BJ (cell line): ENCODE results near the gene CADM2. TPM values are rescaled to one million over a fixed set of nuclear protein-coding genes. Genes with fewer than 3 reads are reported as not detected.
A peak's percentile ranks its signal among the peaks of the same experiment; 100 is the strongest.

Experiments used
- CTCF ChIA-PET: fragments of 350-600 bp; formaldehyde crosslinking; extraction: SDS; loops from one replicate; lab custom pipeline; 2021; ENCODE audit warnings: antibody characterized with exemption, inconsistent platforms; lab: Yijun Ruan, JAX
- POLR2A ChIA-PET: fragments of 300-600 bp; sonication (Branson Sonifier 250); formaldehyde crosslinking; extraction: SDS; loops from one replicate; lab custom pipeline; 2021; ENCODE audit warnings: antibody characterized with exemption; lab: Charles Lee
- DNase-seq: peaks from one replicate; pipeline ENCODE4 v3.0.0-alpha.2; 2011; ENCODE audit warnings: low read depth
- H3K27me3 ChIP-seq: 2 replicates; pipeline ENCODE4 v1.6.0; 2011; ENCODE audit warnings: low read length; ENCODE audit not compliant: control insufficient read depth, insufficient read depth
- H3K36me3 ChIP-seq: 2 replicates; pipeline ENCODE4 v1.5.1; 2011; ENCODE audit warnings: low read length; ENCODE audit not compliant: control insufficient read depth, insufficient read depth
- H3K4me3 ChIP-seq: 2 replicates; pipeline ENCODE4 v1.5.1; 2011; ENCODE audit warnings: low read depth, mild to moderate bottlenecking, control low read depth, low read length
- CTCF ChIP-seq: IDR thresholded peaks from 2 replicates; pipeline ENCODE4 v1.5.1; 2011; ENCODE audit warnings: low read depth, mild to moderate bottlenecking, control low read depth, inconsistent platforms, low read length, moderate library complexity; ENCODE audit not compliant: insufficient read depth
- polyA plus RNA-seq: library from polyadenylated mRNA; depleted of rRNA; stranded (reverse); fragments of >200 nt; gene quantifications from 2 replicates; pipeline ENCODE4 v1.2.3, GENCODE V29; 2011

The CADM2 gene
- polyA plus RNA-seq, 1 experiment, result not detected

- Histone ChIP-seq H3K4me3 (no peak overlapping the region), H3K36me3 (no peaks in the 10 kb centered on the region), H3K27me3 (no peaks in the 10 kb centered on the region)
- CTCF ChIA-PET, result no interaction called here
- DNase-seq, result no peak
- no peak for TF ChIP-seq CTCF
- POLR2A ChIA-PET, result no interaction called here
These were observed 396.8 kb downstream of the CADM2 start for GRCh38 chr3:85355572-85355971.

GRCh38 chr3:85360742-85361387, 402.1 kb downstream of the CADM2 start:
- ChIA-PET CTCF (no interaction called here), POLR2A (no interaction called here)
- 0 out of 2 replicates have a peak, but pooled peaks have one; percentile 24 for TF ChIP-seq CTCF
- no peak for DNase-seq
- H3K36me3 ChIP-seq, result no peaks in the 10 kb centered on the region
- no peaks in the 10 kb centered on the region for H3K27me3 ChIP-seq
- no peak overlapping the region for H3K4me3 ChIP-seq

GRCh38 chr3:85364296-85364909, 405.6 kb downstream of the CADM2 start:
- no peak for DNase-seq
- Histone ChIP-seq H3K4me3 (no peak overlapping the region), H3K27me3 (no peaks in the 10 kb centered on the region), H3K36me3 (no peaks in the 10 kb centered on the region)
- POLR2A ChIA-PET, result no interaction called here
- CTCF ChIA-PET, result no interaction called here
- TF ChIP-seq CTCF, result no peak

- ChIA-PET CTCF (no interaction called here), POLR2A (no interaction called here)
- no peak for TF ChIP-seq CTCF
- Histone ChIP-seq H3K27me3 (no peaks in the 10 kb centered on the region), H3K36me3 (no peaks in the 10 kb centered on the region), H3K4me3 (no peak overlapping the region)
- DNase-seq, result no peak
These were observed 411.6 kb downstream of the CADM2 start for GRCh38 chr3:85370341-85370740.

- H3K4me3 ChIP-seq, result no peak overlapping the region
- ChIA-PET CTCF (interaction anchor here (0.6 kb wide), 1 partner anchor 8 kb away, joined by 3 read pairs; no protein-coding TSS in a partner anchor), POLR2A (no interaction called here)
- no peak for TF ChIP-seq CTCF
- no peaks in the 10 kb centered on the region for H3K27me3 ChIP-seq
- H3K36me3 ChIP-seq, result no peaks in the 10 kb centered on the region
- DNase-seq, result no peak
These were observed 417.3 kb downstream of the CADM2 start for GRCh38 chr3:85376131-85376530.
